H1 (cell line): ENCODE data around the gene AMBP. TPM values are rescaled to one million over a fixed set of nuclear protein-coding genes. Genes with fewer than 3 reads are reported as not detected.

Experiments used
- CTCF ChIA-PET: fragments of 300-600 bp; sonication (Branson Sonifier 250); formaldehyde crosslinking; loops from one replicate; lab custom pipeline; 2021; ENCODE audit not compliant: partially characterized antibody; lab: Charles Lee
- POLR2A ChIA-PET: fragments of 300-600 bp; sonication (Branson Sonifier 250); formaldehyde crosslinking; loops from one replicate; lab custom pipeline; 2021; ENCODE audit warnings: inconsistent platforms; ENCODE audit not compliant: partially characterized antibody; lab: Charles Lee
- DNase-seq, 2 experiments: peaks; one replicate each; pipeline versions ENCODE4 v3.0.0 to v3.0.0-alpha.2; 2010 to 2022; ENCODE audit warnings: low spot score in 2 of 2, low read depth in 1 of 2, mixed read lengths in 1 of 2
- FAIRE-seq: peaks from 2 replicates; lab custom pipeline; 2011; peaks lifted over from hg19 to GRCh38; lab: Jason Lieb, UNC
- H2AFZ ChIP-seq: 2 replicates; pipeline ENCODE4 v1.8.1; 2012; ENCODE audit warnings: low read length, inconsistent platforms
- H2AK5ac ChIP-seq: 2 replicates; pipeline ENCODE4 v1.6.1; 2013; ENCODE audit warnings: low read depth, low read length
- H2BK120ac ChIP-seq: replicated peaks from 2 replicates; pipeline ENCODE3; 2013; ENCODE audit warnings: low read depth, low read length, inconsistent platforms
- H2BK12ac ChIP-seq: 2 replicates; pipeline ENCODE4 v1.6.1; 2013; ENCODE audit warnings: low read depth, low read length
- H2BK15ac ChIP-seq: 2 replicates; pipeline ENCODE4 v1.6.1; 2013; ENCODE audit warnings: low read length
- H2BK20ac ChIP-seq: 2 replicates; pipeline ENCODE4 v1.6.1; 2013; ENCODE audit warnings: low read length
- H2BK5ac ChIP-seq: 2 replicates; pipeline ENCODE4 v1.6.1; 2013; ENCODE audit warnings: low read depth, low read length
- H3K14ac ChIP-seq: 2 replicates; pipeline ENCODE4 v1.6.1; 2013; ENCODE audit warnings: inconsistent platforms; ENCODE audit not compliant: insufficient read length
- H3K18ac ChIP-seq: 2 replicates; pipeline ENCODE4 v1.6.1; 2013; ENCODE audit warnings: low read length; ENCODE audit errors: extremely low read depth
- H3K23ac ChIP-seq: 2 replicates; pipeline ENCODE4 v1.6.1; 2013; ENCODE audit warnings: inconsistent platforms; ENCODE audit not compliant: insufficient read length
- H3K23me2 ChIP-seq: 2 replicates; pipeline ENCODE4 v1.6.1; 2013; ENCODE audit warnings: low read depth, low read length
- H3K27ac ChIP-seq: 2 replicates; pipeline ENCODE4 v1.6.1; 2011; ENCODE audit warnings: low read depth, low read length, inconsistent platforms
- H3K27me3 ChIP-seq, 4 experiments: replicated peaks in 1 of 4; 1 replicate in 1 of 4; 2 replicates in 3 of 4; pipeline versions ENCODE4 v1.6.1 to v1.8.1; 2011 to 2013; ENCODE audit warnings: low read length in 3 of 4, mild to moderate bottlenecking in 3 of 4, inconsistent platforms in 2 of 4, mixed read lengths in 2 of 4, moderate library complexity in 1 of 4; ENCODE audit not compliant: control insufficient read depth in 3 of 4, insufficient read depth in 3 of 4; ENCODE audit errors: extremely low read depth in 1 of 4
- H3K36me3 ChIP-seq, 4 experiments: 2 replicates each; pipeline versions ENCODE4 v1.6.1 to v1.8.1; 2011 to 2013; ENCODE audit warnings: mild to moderate bottlenecking in 4 of 4, low read length in 3 of 4, moderate library complexity in 2 of 4, control low read depth in 1 of 4, inconsistent platforms in 1 of 4; ENCODE audit not compliant: insufficient read depth in 4 of 4, control insufficient read depth in 2 of 4
- H3K4ac ChIP-seq: replicated peaks from 2 replicates; pipeline ENCODE3; 2013; ENCODE audit warnings: low read length, low read depth, mixed read lengths, inconsistent platforms; ENCODE audit not compliant: insufficient read length
- H3K4me1 ChIP-seq, 4 experiments: replicated peaks in 1 of 4; 1 replicate in 1 of 4; 2 replicates in 3 of 4; pipeline versions ENCODE4 v1.6.1 to v1.8.1; 2011 to 2013; ENCODE audit warnings: low read length in 3 of 4, inconsistent platforms in 2 of 4, mixed read lengths in 1 of 4; ENCODE audit not compliant: insufficient read depth in 4 of 4, control insufficient read depth in 3 of 4
- H3K4me2 ChIP-seq, 2 experiments: 2 replicates each; pipeline versions ENCODE4 v1.6.1 to v1.8.1; 2011 to 2013; ENCODE audit warnings: low read depth in 2 of 2, low read length in 2 of 2, control low read depth in 1 of 2, inconsistent platforms in 1 of 2, mild to moderate bottlenecking in 1 of 2; ENCODE audit not compliant: insufficient read depth in 1 of 2
- H3K4me3 ChIP-seq, 4 experiments: fragments of 200-600, 300-600 bp in 1 of 4; sonication (generic), shearing (Covaris generic), sonication (Bioruptor Twin) in 1 of 4; 2 replicates each; pipeline versions ENCODE4 v1.5.1 to v1.8.1; 2011 to 2016; ENCODE audit warnings: low read length in 4 of 4, low read depth in 3 of 4, control low read depth in 2 of 4, inconsistent platforms in 2 of 4, mild to moderate bottlenecking in 2 of 4, mixed read lengths in 1 of 4, moderate library complexity in 1 of 4; ENCODE audit not compliant: insufficient read depth in 2 of 4; ENCODE audit errors: extremely low read depth in 1 of 4
- H3K56ac ChIP-seq: replicated peaks from 2 replicates; pipeline ENCODE3; 2013; ENCODE audit warnings: low read depth, mild to moderate bottlenecking, mixed read lengths, low read length, inconsistent platforms; ENCODE audit not compliant: insufficient read length
- H3K79me1 ChIP-seq: 2 replicates; pipeline ENCODE4 v1.6.1; 2013; ENCODE audit warnings: low read depth, low read length, control low read depth
- H3K79me2 ChIP-seq, 2 experiments: 2 replicates each; pipeline versions ENCODE4 v1.6.1 to v1.8.1; 2012 to 2013; ENCODE audit warnings: low read length in 2 of 2, mild to moderate bottlenecking in 2 of 2, inconsistent platforms in 1 of 2; ENCODE audit not compliant: insufficient read depth in 2 of 2, control insufficient read depth in 1 of 2
- H3K9ac ChIP-seq, 4 experiments: replicated peaks in 1 of 4; 1 replicate in 1 of 4; 2 replicates in 3 of 4; pipeline versions ENCODE4 v1.6.1 to v1.8.1; 2011 to 2013; ENCODE audit warnings: low read depth in 3 of 4, low read length in 3 of 4, control low read depth in 2 of 4, mild to moderate bottlenecking in 2 of 4, moderate library complexity in 2 of 4, inconsistent platforms in 1 of 4; ENCODE audit errors: extremely low read depth in 1 of 4
- H3K9me3 ChIP-seq, 2 experiments: 2 replicates each; pipeline versions ENCODE4 v1.6.1 to v1.8.1; 2012 to 2013; ENCODE audit warnings: mild to moderate bottlenecking in 2 of 2, moderate library complexity in 2 of 2, control low read depth in 1 of 2, inconsistent platforms in 1 of 2, low read depth in 1 of 2, low read length in 1 of 2, mixed read lengths in 1 of 2; ENCODE audit not compliant: insufficient read depth in 2 of 2
- H4K20me1 ChIP-seq, 2 experiments: replicated peaks in 1 of 2; 2 replicates each; pipeline versions ENCODE3 to v1.8.1; 2011 to 2013; ENCODE audit warnings: inconsistent platforms in 2 of 2, low read length in 2 of 2, mild to moderate bottlenecking in 1 of 2; ENCODE audit not compliant: insufficient read depth in 2 of 2, control insufficient read depth in 1 of 2
- H4K5ac ChIP-seq: 2 replicates; pipeline ENCODE4 v1.6.1; 2013; ENCODE audit warnings: low read length, low read depth, mixed read lengths, inconsistent platforms; ENCODE audit not compliant: insufficient read length
- H4K8ac ChIP-seq: 2 replicates; pipeline ENCODE4 v1.8.0; 2013; ENCODE audit warnings: mild to moderate bottlenecking, moderate library complexity, low read length, inconsistent platforms; ENCODE audit not compliant: insufficient read depth; ENCODE audit errors: extremely low read depth
- H4K91ac ChIP-seq: replicated peaks from 2 replicates; pipeline ENCODE3; 2013; ENCODE audit warnings: low read length, mixed read lengths, inconsistent platforms; ENCODE audit not compliant: insufficient read length
- CEBPB ChIP-seq: IDR thresholded peaks from 2 replicates; pipeline ENCODE4 v1.6.1; 2012; ENCODE audit warnings: low read depth, low read length
- E2F6 ChIP-seq: IDR thresholded peaks from 2 replicates; pipeline ENCODE4 v1.6.1; 2012; ENCODE audit warnings: inconsistent platforms
- GABPA ChIP-seq: IDR thresholded peaks from 2 replicates; pipeline ENCODE4 v1.6.1; 2011; ENCODE audit warnings: mild to moderate bottlenecking, low read length, moderate library complexity, borderline replicate concordance; ENCODE audit not compliant: insufficient read depth
- KDM4A ChIP-seq: IDR thresholded peaks from one replicate; pipeline ENCODE4 v1.7.1; 2012; ENCODE audit warnings: low read depth, mild to moderate bottlenecking, moderate library complexity, low read length, inconsistent platforms; ENCODE audit not compliant: severe bottlenecking
- MAX ChIP-seq: IDR thresholded peaks from 2 replicates; pipeline ENCODE4 v1.6.1; 2012; ENCODE audit warnings: inconsistent platforms
- NRF1 ChIP-seq: IDR thresholded peaks from 2 replicates; pipeline ENCODE4 v1.6.1; 2011; ENCODE audit warnings: mild to moderate bottlenecking, low read depth, low read length, improper control_type of control experiment
- RBBP5 ChIP-seq: IDR thresholded peaks from 2 replicates; pipeline ENCODE4 v1.7.1; 2012; ENCODE audit warnings: low read depth, mild to moderate bottlenecking, inconsistent platforms, low read length, moderate library complexity, borderline replicate concordance
- SIRT6 ChIP-seq: IDR thresholded peaks from one replicate; pipeline ENCODE4 v1.7.1; 2012; ENCODE audit warnings: low read length, inconsistent platforms
- TAF7 ChIP-seq: optimal IDR thresholded peaks from 2 replicates; pipeline ENCODE3; 2011; ENCODE audit warnings: low read depth, mild to moderate bottlenecking, inconsistent platforms, low read length, moderate library complexity, borderline replicate concordance
- TBP ChIP-seq: IDR thresholded peaks from 2 replicates; pipeline ENCODE4 v1.6.1; 2011; ENCODE audit warnings: low read depth, low read length, improper control_type of control experiment
- TCF12 ChIP-seq: IDR thresholded peaks from 2 replicates; pipeline ENCODE4 v1.6.1; 2011; ENCODE audit warnings: low read depth, mild to moderate bottlenecking, low read length
- WGBS, 2 experiments: shearing (Covaris generic) in 1 of 2; methylation state at CpG; one replicate each; pipeline versions ENCODE4 v1.1.6 to v1.1.7; 2013 to 2015; ENCODE audit warnings: low lambda C conversion rate in 2 of 2, mixed read lengths in 2 of 2, inconsistent platforms in 1 of 2, low coverage in 1 of 2, missing lambda C conversion rate in 1 of 2; ENCODE audit not compliant: insufficient replicate concordance in 2 of 2, insufficient coverage in 1 of 2, insufficient read length in 1 of 2; ENCODE audit errors: extremely low coverage in 1 of 2, missing lambda C conversion rate in 1 of 2; 5-methylcytosine and 5-hydroxymethylcytosine counted together
- polyA plus RNA-seq, 7 experiments: library from polyadenylated mRNA; depleted of rRNA in 3 of 7; stranded (reverse) in 5 of 7; unstranded in 2 of 7; fragments of >200 nt in 5 of 7; fragments of 200-250 nt in 2 of 7; gene quantifications; 1 replicate in 5 of 7; 2 replicates in 1 of 7; 4 replicates in 1 of 7; pipeline versions ENCODE4 v1.2.1 to v1.2.3, GENCODE V29; 2011 to 2013; ENCODE audit warnings: missing spikeins in 2 of 7, mixed read lengths in 2 of 7
- total RNA-seq: library from RNA; stranded (reverse); fragmentation: NEBNext Ultra II Directional; extraction: Animal tissue kit (Norgen Biotek cat#: 25700); gene quantifications from 2 replicates; pipeline ENCODE4 v1.2.1, GENCODE V29; 2021

The AMBP gene
- total and polyA plus RNA-seq, 2 of the 8 experiments (the other 6 are each of a cell fraction or from before 2014, with no cell fraction given), result 3.0 to 4.0 TPM

DNA sequence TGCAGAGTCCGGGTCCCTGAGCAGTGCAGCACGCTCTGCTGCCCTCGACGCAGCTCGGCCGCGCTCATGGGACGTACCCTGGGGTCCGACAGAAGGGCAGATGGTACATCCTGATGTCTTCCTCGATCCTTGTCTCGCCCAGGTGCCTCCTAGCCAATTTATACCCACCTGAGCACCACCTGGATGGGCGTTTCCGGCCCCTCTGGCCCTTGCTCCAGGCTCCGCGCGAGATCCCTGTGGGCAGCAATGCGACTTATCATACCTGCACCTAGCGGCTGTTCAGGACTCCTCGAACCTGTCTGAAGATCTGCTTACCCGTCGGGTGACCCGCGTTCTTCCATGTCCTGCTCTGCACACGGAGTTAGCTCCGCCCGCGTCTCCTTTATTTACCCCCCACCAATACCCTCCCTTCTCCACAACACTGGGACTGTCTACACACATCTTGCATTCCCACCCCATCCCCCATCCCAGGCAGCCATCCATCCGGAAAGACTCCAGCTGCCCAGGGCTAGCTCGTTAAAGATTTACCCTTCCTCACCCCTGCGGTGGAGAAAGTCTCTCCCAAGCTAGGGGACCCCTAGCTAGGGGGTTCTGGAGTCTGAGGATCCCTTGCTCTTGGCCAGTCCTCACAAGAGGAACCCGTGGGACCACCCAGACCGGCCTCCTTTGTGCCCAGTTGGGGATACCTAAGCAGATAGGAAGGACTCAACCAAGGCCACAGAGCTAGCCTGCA lies 21.0 kb upstream of the AMBP start, which contains the start of gene KIF12:
Gene KIF12, minus strand, starts transcription at position 357 of the 733 bp plus-strand sequence. Its CDS starts 16 bp downstream, at position 341.
- Histone ChIP-seq H3K4me1 (peaks cover 0 to 16% (median 10%) of the 10 kb centered on the region in 4 experiments; a peak in 6 of 7 replicates), H3K56ac (no peak within 1 kb of the TSS), H2BK15ac (peak within 1 kb of the TSS; percentile 81), H3K14ac (no peak within 1 kb of the TSS), H3K79me2 (no peaks in the 10 kb centered on the region), H3K4me3 (peak within 1 kb of the TSS; percentile 58 to 84 (median 62)), H2BK12ac (0 out of 2 replicates have a peak within 1 kb of the TSS, but pooled peaks have one; percentile 75), H4K91ac (peak within 1 kb of the TSS; percentile 87), H2BK120ac (no peak within 1 kb of the TSS), H3K27me3 (peaks cover 2 to 27% (median 19%) of the 10 kb centered on the region in 4 experiments), H3K36me3 (no peaks in the 10 kb centered on the region), H3K4ac (no peak within 1 kb of the TSS), H3K4me2 (peak within 1 kb of the TSS; percentile 74 to 95), H4K5ac (no peak within 1 kb of the TSS), H3K27ac (no peak within 1 kb of the TSS), H3K23me2 (peaks cover 5% of the 10 kb centered on the region; the same call in 1 of the 2 replicates), H4K8ac (peak within 1 kb of the TSS; percentile 22; the same call in 1 of the 2 replicates), H2BK20ac (no peak within 1 kb of the TSS), H3K79me1 (no peaks in the 10 kb centered on the region), H2BK5ac (no peak within 1 kb of the TSS; the same call in 1 of the 2 replicates), H2AK5ac (no peak within 1 kb of the TSS), H3K9me3 (peaks cover 0 to 2% of the 10 kb centered on the region in 2 experiments; a peak in 1 of 4 replicates), H3K23ac (no peak within 1 kb of the TSS), H3K9ac (no peak within 1 kb of the TSS; a peak in 1 of 7 replicates), H2AFZ (peak within 1 kb of the TSS; percentile 93), H4K20me1 (no peaks in the 10 kb centered on the region), H3K18ac (peak within 1 kb of the TSS; percentile 83)
- ChIA-PET POLR2A (interaction anchor here (1.2 to 2.6 kb wide), 3 partner anchors 10 to 57 kb away, joined by 3 to 7 read pairs (median 6); partner anchors contain the start of gene COL27A1), CTCF (interaction anchor here (0.6 to 5.7 kb wide), 20 partner anchors 8 to 418 kb away, joined by 3 to 43 read pairs (median 4); partner anchors contain the start of gene COL27A1)
- DNase-seq (no peak), FAIRE-seq (no peak)
- WGBS, 2 experiments, result 20% methylated on average over 32 of the region's 32 CpGs; no CpG with 5 or more reads in 1 of the 2 experiments
- TF ChIP-seq CEBPB (no peak), TCF12 (no peak), TAF7 (no peak), TBP (no peak), NRF1 (no peak), SIRT6 (no peak), E2F6 (peak; percentile 52; the same call in 1 of the 2 replicates), GABPA (no peak), KDM4A (peak; percentile 55), MAX (peak; percentile 66; the same call in 1 of the 2 replicates), RBBP5 (0 out of 2 replicates have a peak, but pooled peaks have one; percentile 44)
